Left hindlimb (tissue), 1 donor: ENCODE data around the gene KLRG1.

Experiments
- DNase-seq: peaks from one replicate; pipeline ENCODE4 v3.0.0-alpha.2; 2018

KLRG1 gene

GRCh38 chr12:9043766-9044165 is 54.4 kb downstream of the KLRG1 start:
- DNase-seq = no peak

GRCh38 chr12:9047105-9047504 is 57.8 kb downstream of the KLRG1 start:
- no peak for DNase-seq

- DNase-seq = no peak
These were observed 59.6 kb downstream of the KLRG1 start for GRCh38 chr12:9048930-9049329.

- no peak for DNase-seq
These were observed 60.3 kb downstream of the KLRG1 start for GRCh38 chr12:9049520-9050133.

GRCh38 chr12:9050521-9051157 is 61.3 kb downstream of the KLRG1 start:
- no peak for DNase-seq

GRCh38 chr12:9051158-9051550 is 61.8 kb downstream of the KLRG1 start:
- DNase-seq = no peak

- DNase-seq = no peak
These were observed 63.3 kb downstream of the KLRG1 start for GRCh38 chr12:9052610-9053009.
